HUES64 (cell line): ENCODE measurements around the gene ELMO1.

Source experiments
- H3K27ac ChIP-seq: 2 replicates; pipeline ENCODE4 v1.7.0; 2013; ENCODE audit warnings: low read depth, low read length, inconsistent platforms
- H3K27me3 ChIP-seq: 2 replicates; pipeline ENCODE4 v1.6.1; 2013; ENCODE audit warnings: mild to moderate bottlenecking, low read length; ENCODE audit not compliant: insufficient read depth
- H3K36me3 ChIP-seq: 2 replicates; pipeline ENCODE4 v1.6.1; 2013; ENCODE audit warnings: mild to moderate bottlenecking, low read length; ENCODE audit not compliant: insufficient read depth
- H3K4me1 ChIP-seq: 2 replicates; pipeline ENCODE4 v1.6.1; 2013; ENCODE audit warnings: mild to moderate bottlenecking, low read length, moderate library complexity; ENCODE audit not compliant: insufficient read depth
- H3K4me3 ChIP-seq: 2 replicates; pipeline ENCODE4 v1.5.1; 2013; ENCODE audit warnings: mild to moderate bottlenecking, low read length, moderate library complexity
- H3K9ac ChIP-seq: 2 replicates; pipeline ENCODE4 v1.6.1; 2013; ENCODE audit warnings: mild to moderate bottlenecking, low read depth, low read length
- H3K9me3 ChIP-seq: 2 replicates; pipeline ENCODE4 v1.6.1; 2013; ENCODE audit warnings: low read depth, low read length; ENCODE audit not compliant: insufficient read depth
- WGBS: fragments of 150-250, 120-280 bp; methylation state at CpG from one replicate; pipeline ENCODE4 v1.1.7; 2013; ENCODE audit warnings: missing lambda C conversion rate; 5-methylcytosine and 5-hydroxymethylcytosine counted together

ELMO1 gene

DNA sequence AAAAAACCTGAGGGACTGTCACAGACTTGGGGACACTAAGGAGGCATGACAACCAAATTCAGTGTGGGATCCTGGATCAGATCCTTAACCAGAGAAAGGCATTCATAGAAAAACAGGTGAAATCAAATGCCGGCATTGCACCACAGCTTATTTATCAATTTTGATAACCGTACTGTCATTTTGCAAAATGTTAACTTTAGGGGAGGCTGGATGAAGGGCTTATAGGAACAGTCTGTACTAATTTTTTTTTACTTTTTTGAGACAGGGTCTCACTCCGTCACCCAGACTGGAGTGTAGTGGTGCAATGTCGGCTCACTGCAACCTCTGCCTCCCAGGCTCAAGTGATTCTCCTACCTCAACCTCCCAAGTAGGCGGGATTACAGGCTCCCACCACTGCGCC is 217.1 kb downstream of the ELMO1 start:
- no peaks in the 10 kb centered on the region for H3K9me3 ChIP-seq
- peaks cover 8% of the 10 kb centered on the region for H3K4me1 ChIP-seq
- no peaks in the 10 kb centered on the region for H3K36me3 ChIP-seq
- WGBS: 96% methylated on average over 6 of the region's 6 CpGs
- no peaks in the 10 kb centered on the region for H3K27me3 ChIP-seq
- H3K4me3 ChIP-seq: no peak overlapping the region
- no peak overlapping the region for H3K9ac ChIP-seq
- H3K27ac ChIP-seq: no peak overlapping the region

DNA sequence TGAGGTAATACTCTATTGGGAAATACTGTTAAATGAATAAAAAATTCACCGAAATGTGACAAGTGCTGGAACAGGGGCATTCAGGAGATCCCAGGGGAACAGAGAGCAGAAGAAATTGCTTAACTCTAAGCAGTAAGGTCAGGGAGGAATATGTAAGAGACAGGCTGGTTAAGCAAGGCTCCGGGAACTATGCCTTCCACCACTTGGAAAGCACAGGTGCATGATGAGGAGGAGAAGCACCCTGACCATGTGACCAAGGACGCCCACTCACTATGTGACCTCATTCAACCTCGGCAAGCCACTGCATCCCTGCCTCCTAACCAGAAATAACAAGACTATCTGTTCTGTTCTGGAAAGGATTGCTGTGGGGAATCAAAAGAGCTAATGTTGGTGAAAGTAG is 218.4 kb downstream of the ELMO1 start:
- Histone ChIP-seq H3K9me3 (no peaks in the 10 kb centered on the region), H3K4me3 (no peak overlapping the region), H3K27ac (no peak overlapping the region), H3K4me1 (peaks cover 21% of the 10 kb centered on the region), H3K36me3 (no peaks in the 10 kb centered on the region), H3K9ac (no peak overlapping the region), H3K27me3 (no peaks in the 10 kb centered on the region)
- 97% methylated on average over 4 of the region's 4 CpGs for WGBS

DNA sequence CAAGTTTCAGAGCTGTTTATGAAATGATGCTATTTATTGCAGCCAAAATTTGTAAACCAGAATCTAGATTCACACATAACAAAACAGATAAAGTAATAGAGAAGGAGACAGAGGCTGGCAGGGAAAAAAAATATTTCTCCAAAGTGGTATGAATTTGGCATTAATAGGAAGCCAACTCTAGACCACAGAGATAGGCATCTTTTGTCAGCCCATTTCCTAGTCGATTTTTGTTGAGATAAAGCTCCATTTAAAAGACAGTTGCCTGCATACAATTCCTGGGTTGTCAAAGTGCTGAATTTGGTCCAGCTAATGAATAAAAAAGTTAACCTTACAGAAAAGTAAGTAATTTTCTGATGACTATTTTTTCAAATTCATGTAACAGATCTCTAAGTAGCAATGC is 219.3 kb downstream of the ELMO1 start:
- no peak overlapping the region for H3K27ac ChIP-seq
- H3K4me1 ChIP-seq: peaks cover 21% of the 10 kb centered on the region
- no peaks in the 10 kb centered on the region for H3K27me3 ChIP-seq
- H3K36me3 ChIP-seq: no peaks in the 10 kb centered on the region
- H3K4me3 ChIP-seq: no peak overlapping the region
- no peaks in the 10 kb centered on the region for H3K9me3 ChIP-seq
- H3K9ac ChIP-seq: no peak overlapping the region
- WGBS: 92% methylated on average over 1 of the region's 1 CpG

DNA sequence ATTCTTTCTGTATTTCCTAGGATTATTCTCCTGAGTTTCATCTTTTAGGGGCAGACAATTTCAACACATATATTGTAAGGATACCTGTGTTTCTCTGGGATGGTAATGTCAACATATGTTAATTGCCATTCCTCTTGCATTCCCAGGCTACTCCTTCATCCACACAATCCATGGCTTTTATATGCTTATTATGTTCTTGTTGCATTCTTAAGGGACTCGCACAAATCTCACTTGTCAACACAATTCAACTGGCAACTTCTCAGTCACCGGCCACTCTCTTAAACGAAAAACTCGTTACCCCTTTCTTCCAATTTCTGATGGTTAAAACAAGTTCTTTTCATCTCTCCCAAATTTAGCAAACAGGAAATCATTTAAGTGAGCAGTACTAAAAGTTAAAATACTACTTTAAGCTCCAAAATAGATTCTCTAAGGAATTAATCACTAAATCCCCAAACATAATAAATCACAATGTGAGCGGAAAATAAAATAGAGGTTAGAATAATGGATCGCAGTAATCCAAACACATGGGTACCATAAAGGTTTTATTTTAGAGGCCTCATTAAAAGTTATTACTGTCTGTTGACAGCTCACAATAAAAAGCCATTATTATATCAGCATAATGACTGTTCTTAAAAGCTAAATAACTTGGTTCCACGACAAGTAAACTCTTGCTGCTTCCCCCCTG is 223.2 kb downstream of the ELMO1 start:
- no peak overlapping the region for H3K4me3 ChIP-seq

DNA sequence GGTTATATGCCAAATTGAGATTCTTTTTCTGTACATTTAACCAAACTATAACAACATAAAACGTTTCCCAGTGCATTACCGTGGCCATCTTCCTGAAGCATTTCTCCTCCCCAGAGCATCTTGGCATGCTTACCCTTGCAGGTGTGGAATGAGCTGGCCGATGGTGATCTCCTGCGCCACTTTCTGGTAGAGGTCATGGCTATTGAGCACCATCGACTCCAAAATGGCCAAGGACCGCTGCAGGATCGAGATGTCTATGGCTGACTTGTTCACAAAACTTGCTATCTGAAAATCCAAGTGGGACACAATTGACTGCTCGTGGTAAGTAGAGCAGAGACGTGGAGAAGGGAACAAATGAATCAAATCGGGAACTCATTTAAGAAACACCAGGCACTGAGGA is 223.9 kb downstream of the ELMO1 start:
- Histone ChIP-seq H3K9ac (no peak overlapping the region), H3K36me3 (no peaks in the 10 kb centered on the region), H3K27me3 (no peaks in the 10 kb centered on the region), H3K27ac (no peak overlapping the region; the same call in 1 of the 2 replicates), H3K9me3 (no peaks in the 10 kb centered on the region), H3K4me3 (no peak overlapping the region), H3K4me1 (peaks cover 17% of the 10 kb centered on the region)
- 95% methylated on average over 10 of the region's 10 CpGs for WGBS

More for the DNA sequence above, 223.2 kb downstream of the ELMO1 start:
- WGBS: 65% methylated on average over 7 of the region's 7 CpGs
- Histone ChIP-seq H3K9me3 (no peaks in the 10 kb centered on the region), H3K27ac (peak overlapping the region; percentile 38; the same call in 1 of the 2 replicates), H3K27me3 (no peaks in the 10 kb centered on the region), H3K9ac (no peak overlapping the region), H3K4me1 (peaks cover 17% of the 10 kb centered on the region), H3K36me3 (no peaks in the 10 kb centered on the region)

DNA sequence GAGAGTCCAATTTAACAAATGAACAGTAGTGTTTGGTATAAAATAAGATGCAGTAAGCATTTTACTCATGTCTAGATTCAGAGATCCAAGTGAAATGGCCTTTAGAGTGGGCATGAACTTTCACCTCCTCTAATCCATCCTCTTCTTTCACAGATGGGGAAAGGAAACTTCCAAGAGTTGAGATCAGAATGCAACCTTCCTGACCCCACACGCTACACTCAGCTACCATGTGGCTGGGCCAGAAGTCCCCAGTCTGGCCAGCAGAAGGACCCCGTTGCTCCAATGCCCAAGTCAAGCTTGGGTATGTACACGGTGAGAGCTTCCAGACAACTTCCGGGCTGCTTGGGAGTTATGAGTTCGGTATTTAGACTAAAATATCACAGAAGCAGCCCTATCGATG is 228.0 kb downstream of the ELMO1 start:
- Histone ChIP-seq H3K4me1 (peaks cover 21% of the 10 kb centered on the region), H3K27ac (no peak overlapping the region), H3K27me3 (no peaks in the 10 kb centered on the region), H3K9ac (no peak overlapping the region), H3K36me3 (no peaks in the 10 kb centered on the region), H3K4me3 (no peak overlapping the region), H3K9me3 (no peaks in the 10 kb centered on the region)
- WGBS: 94% methylated on average over 6 of the region's 6 CpGs

DNA sequence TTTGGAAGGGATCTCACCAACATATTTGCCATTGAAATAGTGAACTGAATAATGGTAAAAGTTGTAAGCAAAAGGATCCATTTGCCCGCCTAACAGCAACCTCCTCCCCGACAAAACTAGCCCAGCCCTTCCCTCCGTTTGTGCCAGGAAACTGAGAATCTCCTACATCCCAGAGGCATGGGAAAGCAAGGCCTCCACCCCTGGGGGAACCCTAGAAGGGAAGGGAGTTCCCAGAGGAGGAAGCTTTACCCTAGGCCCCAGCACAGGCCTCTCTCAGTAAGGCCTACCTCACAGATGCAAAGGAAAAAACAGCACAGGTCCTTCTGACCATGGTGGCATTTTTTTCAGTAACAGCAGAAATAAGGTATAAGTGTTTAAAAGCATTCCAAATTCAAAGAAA is 229.7 kb downstream of the ELMO1 start:
- H3K36me3 ChIP-seq: no peaks in the 10 kb centered on the region
- WGBS: 52% methylated on average over 3 of the region's 3 CpGs
- no peaks in the 10 kb centered on the region for H3K27me3 ChIP-seq
- H3K9me3 ChIP-seq: no peaks in the 10 kb centered on the region
- peak overlapping the region; percentile 12; the same call in 1 of the 2 replicates for H3K27ac ChIP-seq
- peaks cover 21% of the 10 kb centered on the region for H3K4me1 ChIP-seq
- H3K4me3 ChIP-seq: no peak overlapping the region
- H3K9ac ChIP-seq: no peak overlapping the region

DNA sequence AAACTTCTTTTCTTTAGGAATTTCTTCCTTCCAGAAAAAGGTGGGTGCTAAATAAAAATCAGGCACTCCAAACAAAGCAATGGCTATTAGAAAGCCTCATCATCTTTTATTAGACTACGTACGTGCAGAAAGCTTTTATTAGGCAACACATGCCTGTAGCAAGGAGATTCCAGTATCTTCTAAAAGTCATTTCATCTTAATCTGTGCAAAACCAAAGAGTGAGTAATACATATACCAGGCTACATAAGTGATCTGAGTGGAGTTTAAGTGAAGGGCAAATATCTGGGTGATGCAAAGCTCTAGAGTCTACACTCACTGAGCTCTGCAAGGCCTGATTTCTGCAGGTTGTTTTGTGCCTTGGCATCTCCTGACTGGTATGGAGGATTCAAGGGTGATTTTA is 231.7 kb downstream of the ELMO1 start:
- Histone ChIP-seq H3K27ac (no peak overlapping the region), H3K36me3 (no peaks in the 10 kb centered on the region), H3K4me3 (no peak overlapping the region), H3K9me3 (no peaks in the 10 kb centered on the region), H3K4me1 (peaks cover 21% of the 10 kb centered on the region), H3K27me3 (no peaks in the 10 kb centered on the region), H3K9ac (no peak overlapping the region)
- WGBS: 100% methylated on average over 2 of the region's 2 CpGs

DNA sequence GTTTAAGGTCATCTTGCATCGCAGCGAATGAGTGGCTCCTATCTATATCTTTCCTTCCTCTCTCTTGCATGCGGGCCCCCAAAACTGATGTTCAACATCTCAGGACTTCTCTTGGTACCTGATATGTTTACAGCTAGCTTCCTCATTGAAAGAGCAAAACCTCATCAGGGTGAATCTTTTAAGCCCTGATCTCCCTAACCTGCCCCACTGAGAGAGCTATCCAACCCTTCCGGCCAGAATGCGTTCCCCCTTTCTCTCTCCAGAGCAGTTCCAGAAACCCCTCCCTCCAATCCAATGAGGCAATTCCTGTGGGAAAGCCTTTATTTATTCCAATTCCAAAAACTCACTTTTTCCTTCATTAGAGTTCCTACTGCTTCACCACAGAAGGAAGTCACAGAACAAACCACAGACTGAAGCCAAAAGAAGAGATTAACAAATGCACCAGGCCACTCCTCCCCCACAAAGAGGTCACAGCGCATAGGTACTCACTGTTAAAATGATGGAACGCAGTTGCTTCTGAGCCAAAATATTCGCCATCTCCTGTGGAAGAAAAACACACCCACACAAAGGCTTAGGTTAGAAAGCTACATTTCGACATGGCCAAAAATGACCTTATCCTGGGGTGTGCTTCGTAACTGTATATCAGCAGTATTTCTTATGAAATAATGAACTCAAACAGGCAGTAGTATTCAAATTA is 232.4 kb downstream of the ELMO1 start:
- WGBS: 82% methylated on average over 8 of the region's 10 CpGs
- H3K27me3 ChIP-seq: no peaks in the 10 kb centered on the region
- H3K9me3 ChIP-seq: no peaks in the 10 kb centered on the region
- H3K4me1 ChIP-seq: peaks cover 21% of the 10 kb centered on the region
- H3K27ac ChIP-seq: no peak overlapping the region
- H3K9ac ChIP-seq: no peak overlapping the region
- H3K4me3 ChIP-seq: no peak overlapping the region
- no peaks in the 10 kb centered on the region for H3K36me3 ChIP-seq

DNA sequence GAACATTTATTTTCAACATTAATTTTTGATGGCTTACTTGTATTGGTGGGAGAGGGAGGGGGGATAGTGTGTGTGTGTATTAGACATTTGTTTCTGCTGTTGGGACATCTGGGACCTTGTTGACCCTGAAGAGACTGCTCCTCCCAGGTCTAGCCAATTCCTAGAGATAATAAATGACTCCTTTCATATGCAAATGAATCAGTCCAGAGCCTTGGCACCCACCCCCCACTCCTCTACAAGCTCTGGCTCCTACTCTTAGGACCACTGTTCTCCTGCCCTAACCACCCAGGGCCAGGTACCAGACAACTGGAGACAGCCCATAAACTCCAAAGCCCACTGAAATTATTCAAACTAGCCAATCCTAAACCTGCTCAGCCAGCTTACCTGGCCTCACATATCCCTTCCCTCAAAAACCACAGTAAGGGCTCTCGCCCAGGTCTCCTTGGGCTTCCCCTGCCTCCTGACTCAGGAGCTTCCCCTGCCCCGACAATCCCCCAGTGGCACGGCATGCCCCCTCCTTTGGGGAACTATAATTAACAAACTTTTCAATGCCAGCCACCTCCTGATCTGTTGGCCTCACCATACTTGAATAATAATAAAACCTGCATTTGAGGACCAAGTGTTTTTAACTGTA is 233.3 kb downstream of the ELMO1 start:
- Histone ChIP-seq H3K27ac (no peak overlapping the region), H3K4me1 (peaks cover 21% of the 10 kb centered on the region), H3K9ac (no peak overlapping the region), H3K36me3 (peaks cover 2% of the 10 kb centered on the region; the same call in 1 of the 2 replicates), H3K9me3 (no peaks in the 10 kb centered on the region), H3K4me3 (no peak overlapping the region), H3K27me3 (no peaks in the 10 kb centered on the region)
- 64% methylated on average over 3 of the region's 3 CpGs for WGBS

DNA sequence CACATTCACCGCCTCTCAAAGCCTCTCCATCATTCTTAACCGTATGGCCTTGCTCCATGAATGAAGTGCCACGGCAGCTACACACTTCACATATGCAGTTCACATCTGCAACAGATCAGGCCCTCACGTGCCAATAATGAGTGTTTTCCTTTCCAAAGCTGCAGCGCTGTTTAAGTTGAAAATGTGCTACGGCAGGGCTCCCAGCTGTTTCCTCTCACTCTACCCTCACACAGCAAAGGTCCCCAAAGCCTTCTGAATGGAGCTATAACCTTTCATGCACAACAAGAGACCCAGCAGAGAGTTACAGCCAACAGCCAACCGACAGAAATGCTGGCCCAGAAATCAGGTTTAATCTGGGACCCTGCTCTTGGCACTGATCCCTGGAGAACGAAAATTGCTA is 236.1 kb downstream of the ELMO1 start:
- H3K4me1 ChIP-seq: peaks cover 21% of the 10 kb centered on the region
- peaks cover 2% of the 10 kb centered on the region; the same call in 1 of the 2 replicates for H3K36me3 ChIP-seq
- H3K27me3 ChIP-seq: no peaks in the 10 kb centered on the region
- no peak overlapping the region for H3K9ac ChIP-seq
- 90% methylated on average over 8 of the region's 8 CpGs for WGBS
- H3K4me3 ChIP-seq: no peak overlapping the region
- H3K27ac ChIP-seq: no peak overlapping the region
- H3K9me3 ChIP-seq: no peaks in the 10 kb centered on the region
